Left cardiac atrium (tissue), 4 donors: ENCODE results near the gene IRGM. TPM values are rescaled to one million over a fixed set of nuclear protein-coding genes. Genes with fewer than 3 reads are reported as not detected.
"Not testable (repeated sequence)": the region's sequence is repeated elsewhere in the genome, so short reads cannot be mapped to it uniquely, and the experiment has no call there.

Experiments used
- ATAC-seq, 2 donors: fragments of 200-7000 bp; cut with Tn5 transposase; one replicate each; pipeline ENCODE4 v1.9.1; 2020; ENCODE audit warnings: mild to moderate bottlenecking in 2 of 2, moderate library complexity in 2 of 2
- DNase-seq: peaks from one replicate; pipeline ENCODE4 v3.0.0-alpha.2; 2020
- intact Hi-C, 2 donors: fragments of 100-400 bp; cut with DNase I; formaldehyde crosslinking; loops; one replicate each; pipeline versions ENCODE4 v1.14.1 to v1.15.1; 2022 to 2023
- long read RNA-seq: library from polyadenylated mRNA; unstranded; transcript quantifications from one replicate; pipeline ENCODE4 v2.0.0, GENCODE V29; 2021
- total RNA-seq, 2 donors: library from RNA; stranded (reverse); fragmentation: NEBNext Ultra II Directional; extraction: Animal tissue kit (Norgen Biotek cat#: 25700); gene quantifications; one replicate each; pipeline ENCODE4 v1.2.1, GENCODE V29; 2021
- donor health status: DM: no; HTN: yes; CAD: no.
- donor health status: DM: no; HTN: yes; CAD: no; lungs with severe emphysema.
- donor health status: DM: yes; HTN: yes; CAD: no.
- donor health status: Dilated cardiomyopathy.

Gene IRGM, protein sequence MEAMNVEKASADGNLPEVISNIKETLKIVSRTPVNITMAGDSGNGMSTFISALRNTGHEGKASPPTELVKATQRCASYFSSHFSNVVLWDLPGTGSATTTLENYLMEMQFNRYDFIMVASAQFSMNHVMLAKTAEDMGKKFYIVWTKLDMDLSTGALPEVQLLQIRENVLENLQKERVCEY
- total RNA-seq, result not detected
- long read RNA-seq, partial matches to known transcripts, result 1 of 2 reads
- long read RNA-seq, other reads (novel, unspliced or antisense), result 1 of 2 reads

DNA sequence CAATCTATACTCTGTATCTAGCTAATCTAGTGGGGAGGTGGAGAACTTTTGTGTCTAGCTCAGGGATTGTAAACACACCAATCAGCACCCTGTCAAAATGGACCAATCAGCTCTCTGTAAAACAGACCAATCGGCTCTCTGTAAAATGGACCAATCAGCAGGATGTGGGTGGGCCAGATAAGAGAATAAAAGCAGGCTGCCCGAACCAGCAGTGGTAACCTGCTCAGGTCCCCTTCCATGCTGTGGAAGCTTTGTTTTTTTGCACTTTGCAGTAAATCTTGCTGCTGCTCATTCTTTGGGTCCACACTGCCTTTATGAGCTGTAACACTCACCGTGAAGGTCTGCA is at the start of gene IRGM:
IRGM (plus strand) TSS at position 214 of the 346 bp plus-strand sequence. CDS start 1,603 bp downstream, outside the sequence.
- not testable (repeated sequence) for DNase-seq, ATAC-seq
- intact Hi-C loops, result loop anchor here (5.0 to 10.0 kb wide), 2 partner anchors 281 to 289 kb away; no protein-coding TSS in a partner anchor

DNA sequence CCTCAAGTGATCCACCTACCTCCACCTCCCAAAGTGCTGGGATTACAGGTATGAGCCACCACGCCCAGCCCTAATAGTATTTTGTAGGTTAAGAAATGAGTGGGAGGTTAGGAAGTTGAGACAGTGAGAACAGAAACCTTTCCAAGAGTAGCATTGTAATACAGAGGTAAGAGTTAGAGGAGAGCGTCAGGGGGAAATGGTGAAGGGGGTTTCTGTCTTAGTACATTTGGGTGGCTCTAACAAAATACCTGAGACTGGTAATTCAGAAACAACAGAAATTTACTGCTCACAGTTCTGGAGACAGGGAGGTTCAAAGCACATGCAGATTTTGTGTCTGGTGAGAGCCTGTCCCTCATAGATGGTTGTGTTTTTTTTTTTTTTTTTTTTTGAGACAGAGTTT is 48.9 kb upstream of the IRGM start:
- ATAC-seq (no peak), DNase-seq (no peak)
- intact Hi-C loops, result no loop called here

DNA sequence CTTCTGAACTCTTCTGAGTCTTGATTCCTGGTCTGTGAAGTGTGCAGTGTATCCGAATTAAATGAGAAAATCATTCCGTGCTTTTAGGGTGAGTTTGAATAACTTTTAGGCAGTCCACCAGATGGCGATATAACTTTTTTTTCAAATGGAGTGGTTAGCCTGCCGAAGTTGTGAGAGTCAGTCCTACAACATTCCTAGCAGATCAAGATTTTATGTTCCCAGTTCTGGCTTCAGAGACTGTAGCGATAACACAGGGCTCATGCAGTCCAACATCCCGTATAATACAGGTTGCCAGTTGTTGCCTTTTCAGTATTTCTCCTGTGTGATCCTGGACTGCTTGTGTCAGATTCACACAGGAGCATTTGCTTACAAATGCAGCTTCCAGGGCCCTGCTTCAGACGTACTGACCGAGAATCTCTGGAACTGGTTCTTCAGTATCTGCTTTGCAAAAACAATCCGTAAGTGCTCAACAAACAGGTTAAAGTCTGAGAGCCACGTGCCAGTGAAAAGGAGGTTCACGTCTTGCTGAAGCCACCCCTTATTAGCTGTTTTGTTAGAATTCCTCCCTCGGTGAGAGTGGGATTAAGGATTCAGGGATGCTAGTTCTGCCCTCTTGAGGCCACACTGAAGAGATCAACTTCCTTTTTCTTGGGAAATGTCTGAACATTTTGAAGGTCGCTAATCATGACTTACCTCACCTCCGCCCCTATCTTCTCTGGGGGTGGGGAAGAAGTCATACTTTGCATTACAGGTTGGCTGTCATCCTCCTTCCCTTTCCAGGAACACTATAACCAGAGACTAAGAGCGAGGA is 45.0 kb upstream of the IRGM start:
- intact Hi-C loops, result loop anchor here in 1 of 2 donors (1.0 kb wide), 1 partner anchor 46 kb away; no protein-coding TSS in a partner anchor
- DNase-seq (no peak), ATAC-seq (peak; percentile 71 to 93)

DNA sequence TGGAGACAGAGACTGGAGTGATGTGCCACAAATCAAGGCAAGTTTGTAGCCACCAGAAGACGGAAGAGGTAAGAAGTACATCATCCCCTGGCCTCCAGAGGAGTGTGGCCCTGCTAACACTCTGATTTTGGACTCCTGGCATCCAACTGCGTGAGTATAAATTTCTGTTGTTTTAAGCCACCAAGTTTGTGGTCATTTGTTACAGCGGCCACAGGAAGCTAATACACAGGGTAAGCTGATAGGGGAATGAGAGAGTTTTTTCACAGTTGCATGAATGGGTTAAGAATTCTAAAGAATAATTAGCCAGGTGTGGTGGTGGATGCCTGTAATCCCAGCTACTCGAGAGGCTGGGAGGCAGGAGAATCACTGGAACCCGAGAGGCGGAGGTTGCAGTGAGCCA is 41.9 kb upstream of the IRGM start:
- DNase-seq (no peak), ATAC-seq (no peak)
- intact Hi-C loops, result no loop called here

DNA sequence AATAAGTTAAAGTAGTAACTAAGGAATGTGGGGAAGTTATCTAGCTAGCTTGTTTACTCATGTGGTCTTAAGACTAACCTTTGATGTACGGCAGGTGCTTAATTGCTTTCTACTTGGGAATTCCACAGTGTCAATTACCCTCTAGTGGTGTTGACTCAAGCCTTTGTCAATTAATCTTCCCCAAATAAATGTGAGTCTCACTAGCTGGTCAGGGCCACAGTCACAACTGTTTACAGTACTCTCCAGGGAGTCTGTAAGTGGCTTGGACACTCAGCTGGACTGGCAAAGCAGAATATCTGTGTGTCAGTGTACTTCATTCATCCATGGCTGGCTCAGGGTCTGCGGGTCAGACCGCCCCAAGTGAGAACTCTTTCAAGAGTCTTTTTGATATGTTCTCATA is 37.0 kb upstream of the IRGM start:
- ATAC-seq (no peak), DNase-seq (no peak)
- intact Hi-C loops, result no loop called here

DNA sequence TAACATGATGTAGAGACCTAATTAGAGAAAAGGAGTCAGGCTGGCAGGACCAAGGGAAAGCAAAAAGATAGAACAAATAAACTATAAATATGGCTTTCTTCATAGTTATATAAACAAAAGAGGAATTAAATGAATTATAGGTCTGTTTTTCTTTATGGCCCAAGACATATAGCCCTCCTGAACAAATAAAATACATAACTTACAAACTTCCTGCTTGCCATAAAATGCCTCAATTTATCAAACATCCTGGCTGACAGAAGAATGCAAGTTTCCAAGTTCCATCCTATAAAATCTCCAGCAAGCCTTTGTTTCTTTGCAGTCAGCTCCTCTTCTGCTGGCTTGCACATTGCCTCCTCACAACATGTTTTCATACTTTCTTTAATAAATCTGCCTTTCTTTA is 31.3 kb upstream of the IRGM start:
- no peak for DNase-seq
- ATAC-seq, result no peak
- intact Hi-C loops, result no loop called here

DNA sequence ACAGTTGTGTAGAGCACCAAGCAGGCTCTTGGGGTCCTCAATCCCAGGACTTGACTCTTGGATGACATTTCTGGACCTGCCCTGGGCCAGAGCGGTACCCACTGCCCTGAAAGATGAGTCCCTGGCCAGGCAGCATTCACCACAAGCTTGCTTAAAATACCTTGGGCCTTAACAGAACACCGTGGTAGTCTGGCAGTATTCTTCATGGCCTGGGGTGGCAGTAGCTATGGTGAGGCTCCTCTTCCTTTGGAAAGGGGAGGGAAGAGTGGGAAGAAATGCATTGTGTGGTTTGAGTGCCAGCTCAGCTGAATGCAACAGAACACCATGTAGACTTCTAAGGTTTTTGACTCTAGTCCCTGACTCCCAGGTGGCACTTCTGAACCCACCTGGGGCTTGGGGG is 29.4 kb upstream of the IRGM start:
- no peak for DNase-seq
- ATAC-seq, result no peak
- intact Hi-C loops, result no loop called here

DNA sequence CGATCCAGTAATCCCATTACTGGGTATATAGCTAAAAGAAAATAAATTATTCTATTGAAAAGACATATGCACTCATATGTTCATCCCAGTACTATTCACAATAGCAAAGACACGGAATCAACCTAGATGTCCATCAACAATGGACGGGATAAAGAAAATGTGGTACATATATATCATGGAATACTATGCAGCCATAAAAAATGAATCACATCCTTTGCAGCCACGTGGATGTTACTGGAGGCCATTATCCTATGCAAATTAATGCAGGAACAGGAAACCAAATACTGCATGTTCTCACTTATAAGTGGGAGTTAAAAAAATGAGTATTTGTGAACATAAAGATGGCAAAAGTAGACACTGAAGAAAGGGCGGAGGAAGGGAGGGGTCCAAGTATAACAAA is 16.6 kb upstream of the IRGM start:
- ATAC-seq (no peak), DNase-seq (no peak)
- intact Hi-C loops, result no loop called here

DNA sequence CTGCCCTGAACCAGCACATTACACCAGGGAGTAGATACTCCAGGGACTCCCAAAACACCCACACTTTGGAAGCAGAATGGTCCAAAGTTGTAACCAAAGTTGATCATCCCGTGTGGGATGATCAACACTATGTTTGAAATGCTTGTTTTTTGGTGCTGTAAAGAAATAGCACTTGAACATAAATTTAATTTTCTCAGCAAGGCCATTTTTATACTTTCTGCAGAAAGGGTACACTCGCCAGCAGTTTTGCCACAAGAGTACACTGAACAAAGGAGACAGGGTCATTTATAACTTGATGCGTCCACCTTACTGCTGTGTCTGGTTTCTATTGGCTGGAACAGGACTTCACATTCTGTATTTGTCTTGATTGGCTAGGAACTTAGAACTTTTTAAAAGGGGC is 14.5 kb upstream of the IRGM start:
- intact Hi-C loops, ATAC-seq, DNase-seq: not testable (repeated sequence)

DNA sequence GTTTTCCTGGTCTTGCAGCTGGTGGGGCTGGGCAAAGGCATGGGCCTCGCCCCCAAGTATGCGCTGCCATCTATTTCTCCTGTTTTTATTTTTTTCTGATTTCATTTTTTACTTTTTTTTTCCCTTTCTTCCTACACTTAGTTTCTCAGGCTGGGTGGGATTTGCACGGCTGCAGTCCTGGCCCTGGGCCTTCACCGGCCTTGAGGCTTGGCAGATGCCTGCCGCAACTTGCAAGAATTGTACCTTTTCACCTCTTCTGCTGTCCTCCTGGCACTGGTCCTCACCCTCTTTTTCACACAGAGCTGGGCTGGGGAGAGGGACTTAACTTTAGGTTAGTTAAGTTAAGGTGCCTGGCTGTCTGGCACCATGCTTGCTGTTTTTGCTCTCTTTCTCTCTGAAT is 10.3 kb upstream of the IRGM start:
- DNase-seq (no peak), ATAC-seq (no peak)
- intact Hi-C loops, result no loop called here

DNA sequence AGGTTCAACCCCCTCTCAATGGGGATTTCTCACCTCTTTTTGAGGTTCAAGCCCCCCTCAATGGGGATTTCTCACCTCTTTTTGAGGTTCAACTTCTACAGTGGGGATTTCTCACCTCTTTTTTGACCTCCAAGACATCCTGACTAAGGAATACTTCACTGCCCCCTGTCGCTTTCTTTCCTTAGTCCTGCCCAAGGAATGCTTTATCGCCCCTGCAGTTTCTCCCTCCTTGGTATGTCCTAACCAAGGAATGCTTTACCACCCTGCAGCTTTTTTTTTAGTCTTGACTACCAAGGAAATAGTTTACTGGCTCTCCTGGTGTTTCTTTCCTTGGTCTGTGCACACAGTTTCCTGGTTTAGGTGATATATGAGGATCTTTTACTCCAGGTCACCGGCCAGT is 9.6 kb upstream of the IRGM start:
- ATAC-seq, result no peak
- intact Hi-C loops, result no loop called here
- no peak for DNase-seq

DNA sequence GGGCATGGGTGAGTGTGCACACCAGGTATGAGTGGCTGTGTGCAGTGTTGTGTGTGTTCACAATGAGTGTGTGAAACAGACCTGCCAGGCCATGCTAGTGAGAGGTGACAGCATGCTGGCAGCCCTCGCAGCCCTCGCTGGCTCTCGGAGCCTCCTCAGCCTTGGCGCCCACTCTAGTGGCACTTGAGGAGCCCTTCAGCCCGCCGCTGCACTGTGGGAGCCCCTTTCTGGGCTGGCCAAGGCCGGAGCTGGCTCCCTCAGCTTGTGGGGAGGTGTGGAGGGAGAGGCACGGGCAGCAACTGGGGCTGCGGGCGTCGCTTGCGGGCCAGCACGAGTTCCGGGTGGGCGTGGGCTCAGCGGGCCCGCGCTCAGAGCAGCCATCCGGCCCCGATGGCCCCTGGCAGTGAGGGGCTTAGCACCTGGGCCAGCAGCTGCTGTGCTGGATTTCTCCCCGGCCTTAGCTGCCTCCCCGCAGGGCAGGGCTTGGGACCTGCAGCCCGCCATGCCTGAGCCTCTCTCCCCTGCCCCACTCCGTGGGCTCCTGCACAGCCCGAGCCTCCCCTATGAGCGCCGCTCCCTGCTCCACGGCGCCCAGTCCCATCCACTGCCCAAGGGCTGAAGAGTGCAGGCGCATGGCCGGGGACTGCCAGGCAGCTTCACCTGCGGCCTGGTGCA is 999 bp upstream of the IRGM start:
- not testable (repeated sequence) for ATAC-seq, DNase-seq
- intact Hi-C loops, result loop anchor here (5.0 to 10.0 kb wide), 2 partner anchors 281 to 288 kb away; no protein-coding TSS in a partner anchor

DNA sequence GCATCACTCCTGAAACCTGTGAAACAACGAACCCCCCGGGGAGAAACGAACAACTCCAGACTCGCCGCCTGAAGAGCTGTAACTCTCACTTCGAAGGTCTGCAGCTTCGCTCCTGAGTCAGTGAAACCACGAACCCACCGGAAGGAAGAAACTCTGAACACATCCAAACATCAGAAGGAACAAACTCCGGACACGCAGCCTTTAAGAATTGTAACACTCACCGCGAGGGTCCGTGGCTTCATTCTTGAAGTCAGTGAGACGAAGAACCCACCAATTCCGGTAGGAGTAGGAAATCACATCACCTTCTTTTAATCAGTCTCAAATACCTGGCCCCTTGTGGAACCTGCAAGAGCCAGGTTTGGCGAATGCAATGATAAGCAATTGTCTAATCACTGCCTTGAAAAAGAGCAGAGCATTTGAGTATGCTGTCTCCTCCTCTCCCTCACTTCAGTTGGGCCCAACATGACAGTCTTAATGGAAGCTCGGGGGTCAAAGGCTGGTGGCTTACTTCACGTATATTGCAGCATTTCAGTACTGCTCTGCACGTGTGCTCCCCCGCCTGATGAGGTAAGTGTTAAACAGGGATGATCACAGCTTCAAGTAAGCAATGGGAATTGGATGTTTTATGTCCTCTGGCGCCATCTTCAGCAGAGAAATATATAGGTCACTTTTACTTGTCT is 473 bp downstream of the IRGM start:
- ATAC-seq, result peak; percentile 94 to 97

DNA sequence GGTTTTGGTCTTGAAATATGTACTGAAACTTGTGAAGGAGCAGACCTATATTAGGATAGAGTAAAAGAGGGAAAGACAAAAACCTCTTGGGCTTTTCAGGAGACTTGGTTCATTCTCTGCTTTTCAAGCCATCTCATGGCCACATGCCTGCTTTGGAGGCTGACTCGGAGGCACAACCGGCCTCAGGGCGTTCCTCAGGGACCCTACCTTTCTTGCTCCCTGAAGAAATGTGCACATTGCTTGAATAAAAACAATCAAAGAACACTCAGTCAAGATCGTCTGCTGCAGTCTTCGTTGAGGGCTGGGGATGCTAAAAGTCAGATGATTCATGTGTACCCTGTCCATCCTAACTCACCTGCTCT is 994 bp downstream of the IRGM start:
- DNase-seq, result no peak
- no peak for ATAC-seq
- intact Hi-C loops, result loop anchor here (1.0 to 10.0 kb wide), 3 partner anchors 46 to 290 kb away; no protein-coding TSS in a partner anchor

More for the DNA sequence above, 473 bp downstream of the IRGM start:
- peak; percentile 45 for DNase-seq
- intact Hi-C loops, result loop anchor here (1.0 to 10.0 kb wide), 3 partner anchors 45 to 289 kb away; no protein-coding TSS in a partner anchor

DNA sequence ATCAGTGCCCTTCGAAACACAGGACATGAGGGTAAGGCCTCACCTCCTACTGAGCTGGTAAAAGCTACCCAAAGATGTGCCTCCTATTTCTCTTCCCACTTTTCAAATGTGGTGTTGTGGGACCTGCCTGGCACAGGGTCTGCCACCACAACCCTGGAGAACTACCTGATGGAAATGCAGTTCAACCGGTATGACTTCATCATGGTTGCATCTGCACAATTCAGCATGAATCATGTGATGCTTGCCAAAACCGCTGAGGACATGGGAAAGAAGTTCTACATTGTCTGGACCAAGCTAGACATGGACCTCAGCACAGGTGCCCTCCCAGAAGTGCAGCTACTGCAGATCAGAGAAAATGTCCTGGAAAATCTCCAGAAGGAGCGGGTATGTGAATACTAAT is 1.9 kb downstream of the IRGM start:
- intact Hi-C loops, result loop anchor here (5.0 to 10.0 kb wide), 2 partner anchors 283 to 291 kb away; no protein-coding TSS in a partner anchor
- DNase-seq (no peak), ATAC-seq (no peak)

DNA sequence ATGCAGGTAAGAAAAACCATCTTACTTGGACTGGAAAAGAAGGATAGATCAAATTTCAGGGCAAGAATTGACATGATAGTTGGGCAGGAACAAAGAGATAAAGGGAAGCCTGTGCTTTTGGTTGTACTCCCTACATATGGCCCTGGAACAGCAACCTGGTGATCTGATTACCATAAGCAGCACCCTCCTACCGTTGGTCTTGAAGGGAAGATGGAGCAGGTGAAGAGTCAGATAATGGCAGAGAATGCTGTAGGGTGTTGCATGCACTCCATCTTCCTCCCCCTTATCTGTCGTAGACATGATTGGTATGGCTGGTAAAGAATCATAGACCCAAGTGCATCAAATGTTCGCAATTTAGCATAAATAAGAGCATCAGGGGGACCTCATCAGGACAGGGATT is 4.7 kb downstream of the IRGM start:
- intact Hi-C loops, result no loop called here
- ATAC-seq, result no peak
- DNase-seq, result no peak

DNA sequence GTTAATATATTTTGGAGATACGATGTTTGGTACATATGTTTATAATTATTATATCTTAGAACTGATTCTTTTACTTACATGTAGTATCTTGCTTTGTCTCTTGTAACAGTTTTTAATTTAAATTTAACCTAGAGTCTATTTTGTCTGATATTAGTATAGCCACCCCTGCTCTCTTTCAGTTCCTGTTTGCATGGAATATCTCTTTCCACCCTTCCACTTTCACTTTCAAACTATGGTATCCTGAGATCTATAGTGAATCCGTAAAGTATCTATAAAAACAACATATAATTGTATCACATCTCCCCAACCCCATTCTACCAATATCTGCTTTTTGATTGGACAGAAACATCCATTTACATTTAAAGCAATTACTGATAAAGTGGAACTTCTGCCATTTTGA is 7.2 kb downstream of the IRGM start:
- DNase-seq (no peak), ATAC-seq (no peak)
- intact Hi-C loops, result no loop called here

DNA sequence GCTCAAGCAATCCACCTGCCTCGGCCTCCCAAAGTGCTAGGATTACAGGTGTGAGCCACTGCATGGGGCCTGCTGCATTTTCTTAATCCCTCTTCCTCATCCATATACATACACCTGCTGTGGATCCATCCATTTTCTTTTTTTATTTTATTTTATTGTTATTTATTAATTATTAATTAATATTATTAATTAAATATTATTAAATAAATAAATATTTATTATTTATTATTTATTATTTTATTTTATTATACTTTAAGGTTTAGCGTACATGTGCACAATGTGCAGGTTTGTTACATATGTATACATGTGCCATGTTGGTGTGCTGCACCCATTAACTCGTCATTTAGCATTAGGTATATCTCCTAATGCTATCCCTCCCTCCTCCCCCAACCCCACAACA is 10.4 kb downstream of the IRGM start:
- intact Hi-C loops, DNase-seq, ATAC-seq: not testable (repeated sequence)

DNA sequence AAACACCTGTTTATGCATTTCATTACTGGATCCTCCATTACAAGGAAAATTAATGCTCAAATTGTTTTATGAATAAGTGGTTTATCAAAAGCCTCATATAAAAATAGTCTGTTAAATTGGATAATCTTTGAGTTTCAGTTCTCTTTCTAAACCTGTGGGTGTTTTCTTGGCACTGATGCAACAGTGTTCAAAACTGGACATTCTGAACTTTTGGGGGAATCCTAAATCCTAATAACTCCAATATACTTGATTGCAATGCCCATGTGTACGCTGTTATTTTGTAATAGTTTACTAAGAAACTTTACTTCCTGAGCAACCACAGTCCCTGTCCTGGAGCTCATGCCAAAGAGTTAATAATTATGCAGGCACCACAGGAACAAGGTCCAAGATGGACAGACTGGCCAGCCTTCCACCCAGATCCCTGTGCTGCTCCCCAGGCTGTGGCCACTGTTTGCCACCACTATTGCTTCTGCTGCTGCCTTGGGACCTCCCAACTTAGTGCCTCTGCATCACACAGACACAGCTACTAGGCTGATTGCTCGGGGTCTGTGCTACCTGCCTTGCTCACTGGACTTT is 14.0 kb downstream of the IRGM start:
- intact Hi-C loops, result no loop called here
- DNase-seq (no peak), ATAC-seq (no peak)
